K562 (cell line): ENCODE measurements around the gene R3HDM2. TPM values are rescaled to one million over a fixed set of nuclear protein-coding genes. Genes with fewer than 3 reads are reported as not detected.
A peak's percentile ranks its signal among the peaks of the same experiment; 100 is the strongest.

Source experiments
- ATAC-seq: fragments of 200-7000 bp; cut with Tn5 transposase; 3 replicates; pipeline ENCODE4 v1.9.1; 2020; ENCODE audit warnings: moderate library complexity
- BruUV-seq: library from RNA; stranded (reverse); fragments of 400-500 nt; replicated peaks from 2 replicates; lab custom pipeline; 2021; lab: Mats Ljungman, UMichigan
- CTCF ChIA-PET: fragments of 300-600 bp; formaldehyde crosslinking; extraction: SDS; loops from one replicate; lab custom pipeline; 2021; ENCODE audit warnings: low intra/inter-chr PET ratio; lab: Yijun Ruan, JAX
- POLR2A ChIA-PET: fragments of 300-600, 350-650 bp; sonication (Branson Sonifier 250); formaldehyde crosslinking; extraction: SDS; loops from one replicate; lab custom pipeline; 2021; ENCODE audit warnings: antibody characterized with exemption, inconsistent platforms; lab: Yijun Ruan, JAX
- DNase-seq, 4 experiments: peaks; one replicate each; pipeline versions ENCODE4 v3.0.0 to v3.0.0-alpha.2; 2011 to 2018; ENCODE audit warnings: low spot score in 3 of 4, mixed read lengths in 3 of 4; ENCODE audit errors: extremely low read depth in 1 of 4
- FAIRE-seq: peaks from 2 replicates; lab custom pipeline; 2011; peaks lifted over from hg19 to GRCh38; lab: Jason Lieb, UNC
- H2AFZ ChIP-seq: 2 replicates; pipeline ENCODE4 v1.6.0; 2011; ENCODE audit warnings: low read depth, low read length, control low read depth, inconsistent platforms
- H3K27ac ChIP-seq: fragments of 200-600 bp; 3 replicates; pipeline ENCODE4 v1.8.0; 2011; ENCODE audit warnings: low read depth, mild to moderate bottlenecking, control low read depth, inconsistent platforms, low read length, moderate library complexity, mixed read lengths; ENCODE audit errors: extremely low read depth
- H3K27me3 ChIP-seq, 2 experiments: fragments of 300-600 bp in 1 of 2; 2 replicates in 1 of 2; 3 replicates in 1 of 2; pipeline versions ENCODE4 v1.6.0 to v1.8.0; 2011; ENCODE audit warnings: inconsistent platforms in 2 of 2, low read length in 2 of 2, mild to moderate bottlenecking in 1 of 2, mixed read lengths in 1 of 2, moderate library complexity in 1 of 2; ENCODE audit not compliant: control insufficient read depth in 2 of 2, insufficient read depth in 2 of 2
- H3K36me3 ChIP-seq: fragments of 300-600 bp; 3 replicates; pipeline ENCODE4 v1.8.0; 2011; ENCODE audit warnings: mild to moderate bottlenecking, low read length, inconsistent platforms; ENCODE audit not compliant: control insufficient read depth, insufficient read depth
- H3K4me1 ChIP-seq, 2 experiments: fragments of 200-600 bp in 1 of 2; replicated peaks in 1 of 2; 2 replicates in 1 of 2; 3 replicates in 1 of 2; pipeline versions ENCODE4 v1.5.1 to v1.8.0; 2011; ENCODE audit warnings: inconsistent platforms in 2 of 2, low read length in 2 of 2, mild to moderate bottlenecking in 1 of 2, mixed read lengths in 1 of 2, moderate library complexity in 1 of 2; ENCODE audit not compliant: control insufficient read depth in 2 of 2, insufficient read depth in 2 of 2
- H3K4me2 ChIP-seq: 2 replicates; pipeline ENCODE4 v1.6.1; 2011; ENCODE audit warnings: low read length, control low read depth, inconsistent platforms, mixed read lengths; ENCODE audit not compliant: insufficient read depth
- H3K4me3 ChIP-seq: fragments of 200-600 bp; sonication (generic), shearing (Covaris generic); 2 replicates; pipeline ENCODE4 v1.5.1; 2016; ENCODE audit warnings: control low read depth, inconsistent platforms
- H3K79me2 ChIP-seq: fragments of 200-600 bp; 3 replicates; pipeline ENCODE4 v1.8.0; 2011; ENCODE audit warnings: low read length, inconsistent platforms; ENCODE audit not compliant: control insufficient read depth, insufficient read depth
- H3K9ac ChIP-seq, 2 experiments: 2 replicates each; pipeline versions ENCODE4 v1.6.0 to v1.6.1; 2011; ENCODE audit warnings: low read depth in 2 of 2, low read length in 2 of 2, control low read depth in 1 of 2, inconsistent platforms in 1 of 2, mild to moderate bottlenecking in 1 of 2, mixed read lengths in 1 of 2; ENCODE audit not compliant: insufficient read depth in 1 of 2
- H3K9me1 ChIP-seq: one replicate; pipeline ENCODE4 v1.6.0; 2011; ENCODE audit warnings: inconsistent platforms, mild to moderate bottlenecking, low read length, moderate library complexity; ENCODE audit not compliant: control insufficient read depth, insufficient read depth
- H3K9me3 ChIP-seq: replicated peaks from 2 replicates; pipeline ENCODE4 v1.5.1; 2011; ENCODE audit warnings: low read depth, low read length, inconsistent platforms; ENCODE audit not compliant: control insufficient read depth, insufficient read depth
- H4K20me1 ChIP-seq: replicated peaks from 2 replicates; pipeline ENCODE4 v1.6.1; 2011; ENCODE audit warnings: low read length, inconsistent platforms, mixed read lengths; ENCODE audit not compliant: control insufficient read depth, insufficient read depth
- NFIC ChIP-seq: fragments of 450-650 bp; IDR thresholded peaks from 2 replicates; pipeline ENCODE4 v1.6.1; 2017; ENCODE audit warnings: mild to moderate bottlenecking, inconsistent platforms
- XRCC5 ChIP-seq: fragments of 200-400 bp; formaldehyde crosslinking; IDR thresholded peaks from 2 replicates; pipeline ENCODE4 v1.6.1; 2017; ENCODE audit warnings: low read depth, mild to moderate bottlenecking, low read length
- ZNF583 ChIP-seq: fragments of 250-450 bp; sonication (Bioruptor Pico); IDR thresholded peaks from 2 replicates; pipeline ENCODE4 v1.4.0; 2020
- WGBS: fragments of 100-300 bp; shearing (Covaris generic); methylation state at CpG from one replicate; pipeline ENCODE4 v1.1.6; 2016; ENCODE audit warnings: low coverage, mixed read lengths; ENCODE audit not compliant: insufficient coverage; ENCODE audit errors: missing lambda C conversion rate; 5-methylcytosine and 5-hydroxymethylcytosine counted together
- in situ Hi-C: fragments of 300-500 bp; cut with MboI; formaldehyde crosslinking; loops from 4 replicates; pipeline ENCODE4 v1.15.0; 2018; ENCODE audit warnings: inconsistent platforms, mixed read lengths
- intact Hi-C: fragments of 100-400 bp; cut with micrococcal nuclease; formaldehyde crosslinking; loops from 2 replicates; pipeline ENCODE4 v1.14.2; 2022
- polyA plus RNA-seq, 8 experiments: library from polyadenylated mRNA; depleted of rRNA in 4 of 8; stranded (reverse) in 5 of 8; unstranded in 3 of 8; fragments of >200 nt; fragmentation: Nextera tagmentation in 2 of 8; fragmentation: Illumina TruSeq in 1 of 8; extraction: Ambion mirVana in 2 of 8; extraction: Trizol in 1 of 8; gene quantifications; 2 replicates each; pipeline versions ENCODE4 v1.2.1 to v1.2.3, GENCODE V29; 2011 to 2014; ENCODE audit warnings: inconsistent platforms in 1 of 8, missing spikeins in 1 of 8
- total RNA-seq, 7 experiments: library from RNA; depleted of rRNA in 6 of 7; stranded (reverse); fragments of >200 nt in 6 of 7; fragmentation: Illumina TruSeq in 2 of 7; extraction: Trizol in 2 of 7; gene quantifications; 2 replicates each; pipeline versions ENCODE4 v1.2.1 to v1.2.3, GENCODE V29; 2011 to 2021; ENCODE audit warnings: low replicate concordance in 1 of 7
- TF ChIP-seq, protein P1 (sequence below): fragments of 450-650 bp; conservative IDR thresholded peaks from 2 replicates; pipeline ENCODE4 v1.6.1; 2016; ENCODE audit warnings: missing genetic modification characterization, low read depth, mild to moderate bottlenecking, missing compliant biosample characterization, moderate library complexity
- TF ChIP-seq, protein P2 (sequence below), 2 experiments: IDR thresholded peaks in 1 of 2; conservative IDR thresholded peaks in 1 of 2; 2 replicates each; pipeline ENCODE4 v1.6.1; 2016; ENCODE audit warnings: low read depth in 2 of 2, mild to moderate bottlenecking in 1 of 2, missing compliant biosample characterization in 1 of 2, missing genetic modification characterization in 1 of 2, moderate library complexity in 1 of 2
- TF ChIP-seq, protein P3 (sequence below): fragments of 250-450 bp; sonication (Bioruptor Pico); IDR thresholded peaks from 2 replicates; pipeline ENCODE4 v1.4.0; 2020
- TF ChIP-seq, protein P4 (sequence below): sonication (generic); IDR thresholded peaks from 2 replicates; pipeline ENCODE4 v1.6.1; 2016
- TF ChIP-seq, protein P5 (sequence below): sonication (generic); formaldehyde crosslinking; IDR thresholded peaks from 2 replicates; pipeline ENCODE4 v1.8.0; 2022; ENCODE audit warnings: mild to moderate bottlenecking, missing genetic modification reagents

Gene R3HDM2
- total and polyA plus RNA-seq, 9 of the 15 experiments (the other 6 are each of a cell fraction or from before 2014, with no cell fraction given): 3.3 to 18.8 (median 9.0) TPM

DNA sequence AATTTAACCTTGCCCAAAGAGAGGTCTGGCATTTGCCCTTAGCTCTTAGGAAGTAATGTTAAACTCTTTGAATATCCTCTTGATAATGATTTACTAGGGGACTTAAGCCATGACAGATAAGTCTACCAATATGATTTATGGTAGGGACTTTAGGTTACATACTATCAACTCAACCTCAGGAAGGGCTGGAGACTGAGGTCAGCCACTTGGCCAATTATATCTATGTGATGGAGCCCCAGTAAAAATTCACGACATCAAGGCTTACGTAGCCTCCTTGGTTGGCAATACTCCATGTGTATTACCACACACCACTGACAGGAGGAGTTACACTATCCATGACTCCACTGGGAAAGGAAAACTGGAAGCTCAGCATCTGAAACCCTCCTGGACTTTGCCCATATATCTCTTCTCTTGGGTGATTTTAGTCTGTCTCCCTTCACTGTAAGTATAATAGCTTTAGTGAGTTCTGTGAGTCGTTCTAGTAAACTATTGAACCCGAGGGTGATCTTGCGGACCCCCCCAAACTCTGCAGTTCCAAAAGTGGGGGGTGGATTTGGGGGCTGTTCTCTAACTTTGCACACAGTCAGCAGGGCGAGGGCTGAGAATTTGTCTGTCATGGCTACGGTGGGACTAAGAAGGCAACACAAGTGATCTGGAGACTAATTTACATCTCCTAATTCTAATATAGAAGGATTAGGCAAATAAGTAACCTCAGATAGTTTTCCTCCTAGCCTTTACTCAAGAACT, 62.3 kb downstream of the R3HDM2 start:
- BruUV-seq: no TSS peak
- Histone ChIP-seq H3K4me2 (no peak overlapping the region), H3K27ac (no peak overlapping the region), H3K4me3 (no peak overlapping the region), H3K9me1 (no peaks in the 10 kb centered on the region), H4K20me1 (no peaks in the 10 kb centered on the region), H3K9ac (no peak overlapping the region), H2AFZ (no peak overlapping the region), H3K4me1 (no peaks in the 10 kb centered on the region), H3K9me3 (no peaks in the 10 kb centered on the region), H3K36me3 (no peaks in the 10 kb centered on the region), H3K79me2 (no peaks in the 10 kb centered on the region), H3K27me3 (no peaks in the 10 kb centered on the region)
- ATAC-seq (no peak; the same call in 2 of the 3 replicates), DNase-seq (peak in 1 of 4 experiments; percentile 11), FAIRE-seq (no peak)
- in situ Hi-C loops: no loop called here
- ChIA-PET POLR2A (interaction anchor here (0.6 to 1.8 kb wide), 3 partner anchors 11 to 16 kb away, joined by 3 to 6 read pairs (median 5); no protein-coding TSS in a partner anchor), CTCF (no interaction called here)
- WGBS: 76% methylated on average over 7 of the region's 7 CpGs
- intact Hi-C loops: no loop called here
- TF ChIP-seq, protein P1, sequence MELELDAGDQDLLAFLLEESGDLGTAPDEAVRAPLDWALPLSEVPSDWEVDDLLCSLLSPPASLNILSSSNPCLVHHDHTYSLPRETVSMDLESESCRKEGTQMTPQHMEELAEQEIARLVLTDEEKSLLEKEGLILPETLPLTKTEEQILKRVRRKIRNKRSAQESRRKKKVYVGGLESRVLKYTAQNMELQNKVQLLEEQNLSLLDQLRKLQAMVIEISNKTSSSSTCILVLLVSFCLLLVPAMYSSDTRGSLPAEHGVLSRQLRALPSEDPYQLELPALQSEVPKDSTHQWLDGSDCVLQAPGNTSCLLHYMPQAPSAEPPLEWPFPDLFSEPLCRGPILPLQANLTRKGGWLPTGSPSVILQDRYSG: no peak
- TF ChIP-seq, protein P2, sequence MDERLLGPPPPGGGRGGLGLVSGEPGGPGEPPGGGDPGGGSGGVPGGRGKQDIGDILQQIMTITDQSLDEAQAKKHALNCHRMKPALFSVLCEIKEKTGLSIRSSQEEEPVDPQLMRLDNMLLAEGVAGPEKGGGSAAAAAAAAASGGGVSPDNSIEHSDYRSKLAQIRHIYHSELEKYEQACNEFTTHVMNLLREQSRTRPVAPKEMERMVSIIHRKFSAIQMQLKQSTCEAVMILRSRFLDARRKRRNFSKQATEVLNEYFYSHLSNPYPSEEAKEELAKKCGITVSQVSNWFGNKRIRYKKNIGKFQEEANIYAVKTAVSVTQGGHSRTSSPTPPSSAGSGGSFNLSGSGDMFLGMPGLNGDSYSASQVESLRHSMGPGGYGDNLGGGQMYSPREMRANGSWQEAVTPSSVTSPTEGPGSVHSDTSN (CRISPR knock-in tag; IDR thresholded peaks at IDR 0.05; ENCODE audit: low read depth): no peak
- TF ChIP-seq, protein P2 (tag; conservative IDR thresholded peaks at IDR 0.05; ENCODE audit: low read depth): peak; percentile 67
- TF ChIP-seq, protein P3, sequence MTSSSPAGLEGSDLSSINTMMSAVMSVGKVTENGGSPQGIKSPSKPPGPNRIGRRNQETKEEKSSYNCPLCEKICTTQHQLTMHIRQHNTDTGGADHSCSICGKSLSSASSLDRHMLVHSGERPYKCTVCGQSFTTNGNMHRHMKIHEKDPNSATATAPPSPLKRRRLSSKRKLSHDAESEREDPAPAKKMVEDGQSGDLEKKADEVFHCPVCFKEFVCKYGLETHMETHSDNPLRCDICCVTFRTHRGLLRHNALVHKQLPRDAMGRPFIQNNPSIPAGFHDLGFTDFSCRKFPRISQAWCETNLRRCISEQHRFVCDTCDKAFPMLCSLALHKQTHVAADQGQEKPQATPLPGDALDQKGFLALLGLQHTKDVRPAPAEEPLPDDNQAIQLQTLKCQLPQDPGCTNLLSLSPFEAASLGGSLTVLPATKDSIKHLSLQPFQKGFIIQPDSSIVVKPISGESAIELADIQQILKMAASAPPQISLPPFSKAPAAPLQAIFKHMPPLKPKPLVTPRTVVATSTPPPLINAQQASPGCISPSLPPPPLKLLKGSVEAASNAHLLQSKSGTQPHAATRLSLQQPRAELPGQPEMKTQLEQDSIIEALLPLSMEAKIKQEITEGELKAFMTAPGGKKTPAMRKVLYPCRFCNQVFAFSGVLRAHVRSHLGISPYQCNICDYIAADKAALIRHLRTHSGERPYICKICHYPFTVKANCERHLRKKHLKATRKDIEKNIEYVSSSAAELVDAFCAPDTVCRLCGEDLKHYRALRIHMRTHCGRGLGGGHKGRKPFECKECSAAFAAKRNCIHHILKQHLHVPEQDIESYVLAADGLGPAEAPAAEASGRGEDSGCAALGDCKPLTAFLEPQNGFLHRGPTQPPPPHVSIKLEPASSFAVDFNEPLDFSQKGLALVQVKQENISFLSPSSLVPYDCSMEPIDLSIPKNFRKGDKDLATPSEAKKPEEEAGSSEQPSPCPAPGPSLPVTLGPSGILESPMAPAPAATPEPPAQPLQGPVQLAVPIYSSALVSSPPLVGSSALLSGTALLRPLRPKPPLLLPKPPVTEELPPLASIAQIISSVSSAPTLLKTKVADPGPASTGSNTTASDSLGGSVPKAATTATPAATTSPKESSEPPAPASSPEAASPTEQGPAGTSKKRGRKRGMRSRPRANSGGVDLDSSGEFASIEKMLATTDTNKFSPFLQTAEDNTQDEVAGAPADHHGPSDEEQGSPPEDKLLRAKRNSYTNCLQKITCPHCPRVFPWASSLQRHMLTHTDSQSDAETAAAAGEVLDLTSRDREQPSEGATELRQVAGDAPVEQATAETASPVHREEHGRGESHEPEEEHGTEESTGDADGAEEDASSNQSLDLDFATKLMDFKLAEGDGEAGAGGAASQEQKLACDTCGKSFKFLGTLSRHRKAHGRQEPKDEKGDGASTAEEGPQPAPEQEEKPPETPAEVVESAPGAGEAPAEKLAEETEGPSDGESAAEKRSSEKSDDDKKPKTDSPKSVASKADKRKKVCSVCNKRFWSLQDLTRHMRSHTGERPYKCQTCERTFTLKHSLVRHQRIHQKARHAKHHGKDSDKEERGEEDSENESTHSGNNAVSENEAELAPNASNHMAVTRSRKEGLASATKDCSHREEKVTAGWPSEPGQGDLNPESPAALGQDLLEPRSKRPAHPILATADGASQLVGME (CRISPR knock-in tag): no peak
- TF ChIP-seq ZNF583 (CRISPR knock-in tag) (no peak), XRCC5 (no peak), NFIC (0 out of 2 replicates have a peak, but pooled peaks have one; percentile 5)
- TF ChIP-seq, protein P4, sequence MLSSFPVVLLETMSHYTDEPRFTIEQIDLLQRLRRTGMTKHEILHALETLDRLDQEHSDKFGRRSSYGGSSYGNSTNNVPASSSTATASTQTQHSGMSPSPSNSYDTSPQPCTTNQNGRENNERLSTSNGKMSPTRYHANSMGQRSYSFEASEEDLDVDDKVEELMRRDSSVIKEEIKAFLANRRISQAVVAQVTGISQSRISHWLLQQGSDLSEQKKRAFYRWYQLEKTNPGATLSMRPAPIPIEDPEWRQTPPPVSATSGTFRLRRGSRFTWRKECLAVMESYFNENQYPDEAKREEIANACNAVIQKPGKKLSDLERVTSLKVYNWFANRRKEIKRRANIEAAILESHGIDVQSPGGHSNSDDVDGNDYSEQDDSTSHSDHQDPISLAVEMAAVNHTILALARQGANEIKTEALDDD: peak; percentile 61; the same call in 1 of the 2 replicates
- TF ChIP-seq, protein P5, sequence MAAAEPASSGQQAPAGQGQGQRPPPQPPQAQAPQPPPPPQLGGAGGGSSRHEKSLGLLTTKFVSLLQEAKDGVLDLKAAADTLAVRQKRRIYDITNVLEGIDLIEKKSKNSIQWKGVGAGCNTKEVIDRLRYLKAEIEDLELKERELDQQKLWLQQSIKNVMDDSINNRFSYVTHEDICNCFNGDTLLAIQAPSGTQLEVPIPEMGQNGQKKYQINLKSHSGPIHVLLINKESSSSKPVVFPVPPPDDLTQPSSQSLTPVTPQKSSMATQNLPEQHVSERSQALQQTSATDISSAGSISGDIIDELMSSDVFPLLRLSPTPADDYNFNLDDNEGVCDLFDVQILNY (CRISPR knock-in tag): no peak
